ENCODE measurements around the gene NACA2. TPM values are rescaled to one million over a fixed set of nuclear protein-coding genes. Genes with fewer than 3 reads are reported as not detected.
"Not testable (repeated sequence)": the region's sequence is repeated elsewhere in the genome, so short reads cannot be mapped to it uniquely, and the experiment has no call there.

NACA2 gene
- total and polyA plus RNA-seq, 10 donors, result 0.16 to 0.43 (median 0.23) TPM; not detected in 7

DNA sequence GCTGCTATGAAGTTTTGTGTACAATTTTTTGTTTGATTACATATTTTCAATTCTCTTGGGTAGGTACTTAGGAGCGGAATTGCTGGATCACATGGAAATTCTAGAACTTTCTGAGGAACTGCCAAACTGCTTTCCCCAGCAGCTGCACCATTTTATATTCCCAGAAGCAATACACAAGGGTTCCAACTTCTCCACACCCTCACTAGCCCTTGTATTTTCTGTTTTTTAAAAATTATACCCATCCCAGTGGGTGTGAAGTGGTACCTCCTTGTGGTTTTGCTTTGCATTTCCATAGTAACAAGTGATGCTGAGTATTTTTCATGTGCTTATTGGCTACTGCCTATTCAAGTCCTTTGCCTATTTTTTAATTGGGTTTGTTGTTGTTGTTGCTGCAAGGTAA, 20.9 kb downstream of the NACA2 start:
- intact Hi-C loops (cut with DNase I; ENCODE audit: low total_unique reads), result no loop called here
- no peak overlapping the region for H3K4me3 ChIP-seq
- 89 to 100% (median 97%) methylated on average over 1 of the region's 1 CpG for WGBS, 5 donors
- no peaks in the 10 kb centered on the region for H3K27me3 ChIP-seq (replicated peaks in 1 of 7)
- DNase-seq, result no peak
- H3K9me3 ChIP-seq, result peaks cover 0 to 20% (median 11%) of the 10 kb centered on the region in 8 donors
- no peak for TF ChIP-seq POLR2AphosphoS5 (IDR thresholded peaks at IDR 0.05)
- no peaks in the 10 kb centered on the region for H3K4me1 ChIP-seq
- no peak overlapping the region for H3K27ac ChIP-seq
- no peaks in the 10 kb centered on the region for H3K36me3 ChIP-seq

GRCh38 chr17:61569525-61569924, 21.5 kb downstream of the NACA2 start:
- H3K27ac ChIP-seq; H3K4me1 ChIP-seq; intact Hi-C loops (cut with DNase I; ENCODE audit: low total_unique reads); H3K4me3 ChIP-seq; H3K27me3 ChIP-seq (replicated peaks in 1 of 7); DNase-seq; H3K36me3 ChIP-seq: not testable (repeated sequence)
- WGBS, 5 donors, result 91 to 95% (median 94%) methylated on average over 5 of the region's 5 CpGs
- H3K9me3 ChIP-seq, result peaks cover 0 to 20% (median 11%) of the 10 kb centered on the region in 8 donors

DNA sequence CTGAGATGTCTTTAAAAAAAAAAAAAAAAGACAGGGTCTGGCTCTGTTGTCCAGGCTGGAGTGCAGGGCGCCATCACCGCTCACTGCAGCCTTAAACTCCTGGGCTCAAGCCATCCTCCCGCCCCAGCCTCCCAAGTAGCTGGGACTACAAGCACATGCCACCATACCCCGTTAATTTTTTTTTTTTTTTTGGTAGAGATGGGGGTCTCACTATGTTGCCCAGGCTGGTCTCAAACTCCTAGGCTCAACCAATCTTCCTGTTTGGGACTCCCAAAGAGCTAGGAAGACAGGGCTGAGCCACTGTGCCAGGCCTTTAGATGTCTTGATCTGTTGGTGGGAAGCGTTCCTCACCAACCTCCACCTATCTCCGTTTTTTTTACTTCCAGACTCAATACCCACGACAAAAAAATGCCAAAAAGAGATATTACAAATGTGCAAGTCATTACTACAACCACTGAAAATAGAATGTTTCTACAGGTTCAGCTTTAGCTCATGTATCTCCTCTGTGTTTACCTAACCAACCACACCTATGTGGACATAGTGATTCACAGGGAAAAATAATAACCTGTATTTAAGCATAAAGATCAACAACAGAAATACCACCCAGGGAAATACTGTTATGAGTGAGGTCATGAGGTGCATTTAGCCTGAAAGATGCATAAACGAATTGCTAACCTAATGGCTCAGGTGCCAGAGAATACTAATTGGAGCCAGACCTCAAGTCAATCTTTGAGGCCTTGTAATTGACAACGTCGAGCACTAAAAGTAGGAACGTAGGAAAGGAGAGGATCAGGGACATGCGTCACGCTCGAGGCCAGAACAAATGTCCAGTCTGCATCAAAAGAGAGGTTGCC, 22.6 kb downstream of the NACA2 start:
- intact Hi-C loops (cut with DNase I; ENCODE audit: low total_unique reads), result no loop called here
- Histone ChIP-seq H3K4me1 (no peaks in the 10 kb centered on the region), H3K36me3 (no peaks in the 10 kb centered on the region), H3K4me3 (no peak overlapping the region), H3K9me3 (peaks cover 0 to 20% (median 11%) of the 10 kb centered on the region in 8 donors), H3K27ac (no peak overlapping the region), H3K27me3 (replicated peaks in 1 of 7) (no peaks in the 10 kb centered on the region)
- TF ChIP-seq CTCF (IDR thresholded peaks at IDR 0.05 in 8 of 11, conservative IDR thresholded peaks at IDR 0.05 in 3 of 11) (no peak), POLR2AphosphoS5 (IDR thresholded peaks at IDR 0.05) (no peak), POLR2A (IDR thresholded peaks at IDR 0.05) (no peak)
- 84 to 95% (median 90%) methylated on average over 14 of the region's 14 CpGs for WGBS, 5 donors
- no peak for DNase-seq

- no peak for TF ChIP-seq POLR2A (IDR thresholded peaks at IDR 0.05)
- no peak for TF ChIP-seq POLR2AphosphoS5 (IDR thresholded peaks at IDR 0.05)
- no peak for TF ChIP-seq CTCF (IDR thresholded peaks at IDR 0.05 in 8 of 11, conservative IDR thresholded peaks at IDR 0.05 in 3 of 11)
- Histone ChIP-seq H3K4me1 (no peaks in the 10 kb centered on the region), H3K27ac (no peak overlapping the region), H3K9me3 (peaks cover 0 to 20% (median 11%) of the 10 kb centered on the region in 8 donors), H3K36me3 (no peaks in the 10 kb centered on the region), H3K4me3 (no peak overlapping the region), H3K27me3 (replicated peaks in 1 of 7) (peaks cover 0 to 3% (median 0%) of the 10 kb centered on the region in 7 donors)
- 67 to 80% (median 76%) methylated on average over 4 of the region's 4 CpGs for WGBS, 5 donors
- intact Hi-C loops (cut with DNase I; ENCODE audit: low total_unique reads), result no loop called here
- DNase-seq, result no peak
Measured at GRCh38 chr17:61567045-61567802, 23.8 kb downstream of the NACA2 start.

GRCh38 chr17:61566448-61566847, 24.6 kb downstream of the NACA2 start:
- H3K4me3 ChIP-seq; H3K4me1 ChIP-seq; H3K27ac ChIP-seq; intact Hi-C loops (cut with DNase I; ENCODE audit: low total_unique reads); DNase-seq; H3K27me3 ChIP-seq (replicated peaks in 1 of 7); H3K36me3 ChIP-seq: not testable (repeated sequence)
- peaks cover 0 to 20% (median 11%) of the 10 kb centered on the region in 8 donors for H3K9me3 ChIP-seq
- 80 to 94% (median 91%) methylated on average over 5 of the region's 5 CpGs for WGBS, 5 donors

- H3K27ac ChIP-seq; H3K36me3 ChIP-seq; H3K27me3 ChIP-seq (replicated peaks in 1 of 7); H3K4me3 ChIP-seq; intact Hi-C loops (cut with DNase I; ENCODE audit: low total_unique reads); DNase-seq; H3K4me1 ChIP-seq: not testable (repeated sequence)
- peaks cover 0 to 16% (median 10%) of the 10 kb centered on the region in 8 donors for H3K9me3 ChIP-seq
Measured at GRCh38 chr17:61565850-61566249, 25.2 kb downstream of the NACA2 start.
